Muscle of leg (tissue), 11 donors: Measurements from ENCODE around the gene ATP6V0A4. TPM values are rescaled to one million over a fixed set of nuclear protein-coding genes. Genes with fewer than 3 reads are reported as not detected.

Experiments used
- DNase-seq: peaks from one replicate; pipeline ENCODE4 v3.0.0; 2013
- H3K27ac ChIP-seq: one replicate; pipeline ENCODE4 v1.5.1; 2013; ENCODE audit warnings: mild to moderate bottlenecking, low read length, control low read depth
- H3K27me3 ChIP-seq: one replicate; pipeline ENCODE4 v1.6.1; 2013; ENCODE audit warnings: low read length; ENCODE audit not compliant: control insufficient read depth, insufficient read depth
- H3K36me3 ChIP-seq: one replicate; pipeline ENCODE4 v1.6.1; 2013; ENCODE audit warnings: low read length; ENCODE audit not compliant: control insufficient read depth, insufficient read depth
- H3K4me1 ChIP-seq: one replicate; pipeline ENCODE4 v1.6.1; 2013; ENCODE audit warnings: low read length; ENCODE audit not compliant: control insufficient read depth, insufficient read depth
- H3K4me3 ChIP-seq: one replicate; pipeline ENCODE4 v1.5.1; 2013; ENCODE audit warnings: low read length, control low read depth
- H3K9me3 ChIP-seq: replicated peaks from 2 replicates; pipeline ENCODE4 v1.6.1; 2013; ENCODE audit warnings: low read depth, low read length; ENCODE audit not compliant: control insufficient read depth
- WGBS: methylation state at CpG from one replicate; pipeline ENCODE4 v1.1.5; 2013; ENCODE audit warnings: missing lambda C conversion rate; ENCODE audit not compliant: insufficient coverage; 5-methylcytosine and 5-hydroxymethylcytosine counted together
- polyA plus RNA-seq, 8 donors: library from polyadenylated mRNA; unstranded; fragments of 120-200 nt; gene quantifications; one replicate each; pipeline versions ENCODE4 v1.2.1 to v1.2.3, GENCODE V29; 2013; ENCODE audit warnings: inconsistent platforms in 1 of 8, low replicate concordance in 1 of 8; ENCODE audit not compliant: insufficient read length in 8 of 8, insufficient read depth in 1 of 8
- total RNA-seq: library from RNA; stranded (reverse); fragments of 120-200 nt; gene quantifications from one replicate; pipeline ENCODE4 v1.2.4, GENCODE V29; 2013

ATP6V0A4 gene
- total and polyA plus RNA-seq, 9 donors = 0.04 to 0.18 (median 0.10) TPM; not detected in 1

GRCh38 chr7:138665669-138666140 is 132.3 kb downstream of the ATP6V0A4 start:
- no peak overlapping the region for H3K4me3 ChIP-seq
- H3K27ac ChIP-seq = no peak overlapping the region
- no peaks in the 10 kb centered on the region for H3K9me3 ChIP-seq
- 65% methylated on average over 2 of the region's 4 CpGs for WGBS
- peaks cover 4% of the 10 kb centered on the region for H3K27me3 ChIP-seq
- no peaks in the 10 kb centered on the region for H3K36me3 ChIP-seq
- no peak for DNase-seq
- H3K4me1 ChIP-seq = no peaks in the 10 kb centered on the region

GRCh38 chr7:138665249-138665648 is 132.7 kb downstream of the ATP6V0A4 start:
- DNase-seq = no peak
- Histone ChIP-seq H3K4me1 (no peaks in the 10 kb centered on the region), H3K36me3 (no peaks in the 10 kb centered on the region), H3K4me3 (no peak overlapping the region), H3K27ac (no peak overlapping the region), H3K9me3 (no peaks in the 10 kb centered on the region), H3K27me3 (peaks cover 4% of the 10 kb centered on the region)
- WGBS = 21% methylated on average over 2 of the region's 4 CpGs

DNA sequence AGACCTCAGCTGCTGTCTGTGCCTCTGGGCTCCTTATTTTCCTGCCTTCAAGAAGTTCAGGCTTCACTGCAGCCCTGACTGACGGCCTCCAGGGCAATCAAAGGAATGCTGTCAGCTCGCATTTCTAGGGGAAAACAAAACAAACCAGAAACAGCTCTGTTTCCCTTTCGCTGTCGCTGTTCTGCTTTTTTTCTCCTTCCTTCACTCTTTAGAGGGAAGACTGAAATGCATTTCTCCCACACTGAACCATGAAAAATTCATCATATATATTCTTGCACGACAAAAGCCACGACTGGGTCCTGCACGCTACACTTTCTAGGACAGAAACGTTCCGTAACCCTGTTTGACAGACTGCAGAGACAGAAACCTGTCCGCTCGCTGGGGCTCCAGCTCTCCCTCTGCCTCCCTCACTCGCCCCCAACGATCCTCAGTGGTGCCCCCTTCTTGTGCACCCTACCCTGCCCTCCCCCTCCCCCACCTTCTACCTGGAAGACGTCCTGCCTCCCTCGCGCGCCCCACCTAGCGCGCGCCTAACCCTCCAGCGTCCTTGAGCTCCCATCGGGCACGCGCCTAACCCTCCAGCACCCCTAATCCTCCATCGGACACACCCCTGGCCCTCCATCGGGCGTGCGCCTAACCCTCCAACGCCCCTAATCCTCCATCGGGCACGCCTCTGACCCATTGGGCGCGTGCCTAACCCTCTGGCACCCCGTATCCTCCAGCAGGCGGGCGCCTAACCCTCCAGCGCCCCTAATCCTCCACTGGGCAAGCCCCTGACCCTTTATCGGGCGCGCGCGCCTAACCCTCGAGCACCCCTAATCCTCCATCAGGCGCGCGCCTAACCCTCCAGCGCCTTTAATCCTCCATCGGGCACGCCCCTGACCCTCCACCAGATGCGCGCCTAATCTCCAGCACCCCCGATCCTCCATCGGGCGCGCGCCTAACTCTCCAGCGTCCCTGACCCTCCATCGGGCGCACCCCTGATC is 134.0 kb downstream of the ATP6V0A4 start:
- DNase-seq = peak; percentile 13
- peaks cover 4% of the 10 kb centered on the region for H3K27me3 ChIP-seq

DNA sequence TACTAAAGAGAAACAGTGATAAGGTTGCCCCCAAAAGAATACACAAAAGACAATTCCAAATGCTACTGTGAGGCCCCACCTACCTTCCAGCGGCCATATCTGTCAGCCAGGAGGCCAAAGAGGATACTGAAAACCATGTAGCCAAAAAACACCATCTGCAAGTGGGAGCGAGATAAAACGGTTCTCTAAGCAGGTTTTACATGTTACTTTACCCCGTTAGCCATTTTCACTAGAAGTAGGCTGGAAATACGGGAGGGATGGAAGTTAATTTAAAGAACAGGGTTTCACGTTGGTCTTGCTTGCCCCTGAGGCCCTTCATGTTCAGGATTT is 135.0 kb downstream of the ATP6V0A4 start:
- H3K36me3 ChIP-seq = no peaks in the 10 kb centered on the region
- 71% methylated on average over 3 of the region's 6 CpGs for WGBS
- peaks cover 4% of the 10 kb centered on the region for H3K27me3 ChIP-seq
- H3K27ac ChIP-seq = no peak overlapping the region
- no peaks in the 10 kb centered on the region for H3K4me1 ChIP-seq
- H3K9me3 ChIP-seq = no peaks in the 10 kb centered on the region
- no peak for DNase-seq
- no peak overlapping the region for H3K4me3 ChIP-seq

More for the DNA sequence above, 134.0 kb downstream of the ATP6V0A4 start:
- H3K27ac ChIP-seq = no peak overlapping the region
- H3K9me3 ChIP-seq = no peaks in the 10 kb centered on the region
- peak overlapping the region; percentile 39 for H3K4me3 ChIP-seq
- no peaks in the 10 kb centered on the region for H3K36me3 ChIP-seq
- 28% methylated on average over 59 of the region's 59 CpGs for WGBS
- no peaks in the 10 kb centered on the region for H3K4me1 ChIP-seq

GRCh38 chr7:138662076-138662990 is 135.7 kb downstream of the ATP6V0A4 start:
- DNase-seq = no peak
- Histone ChIP-seq H3K36me3 (no peaks in the 10 kb centered on the region), H3K27ac (no peak overlapping the region), H3K4me1 (no peaks in the 10 kb centered on the region), H3K4me3 (no peak overlapping the region), H3K9me3 (no peaks in the 10 kb centered on the region), H3K27me3 (peaks cover 4% of the 10 kb centered on the region)
- 56% methylated on average over 3 of the region's 5 CpGs for WGBS

DNA sequence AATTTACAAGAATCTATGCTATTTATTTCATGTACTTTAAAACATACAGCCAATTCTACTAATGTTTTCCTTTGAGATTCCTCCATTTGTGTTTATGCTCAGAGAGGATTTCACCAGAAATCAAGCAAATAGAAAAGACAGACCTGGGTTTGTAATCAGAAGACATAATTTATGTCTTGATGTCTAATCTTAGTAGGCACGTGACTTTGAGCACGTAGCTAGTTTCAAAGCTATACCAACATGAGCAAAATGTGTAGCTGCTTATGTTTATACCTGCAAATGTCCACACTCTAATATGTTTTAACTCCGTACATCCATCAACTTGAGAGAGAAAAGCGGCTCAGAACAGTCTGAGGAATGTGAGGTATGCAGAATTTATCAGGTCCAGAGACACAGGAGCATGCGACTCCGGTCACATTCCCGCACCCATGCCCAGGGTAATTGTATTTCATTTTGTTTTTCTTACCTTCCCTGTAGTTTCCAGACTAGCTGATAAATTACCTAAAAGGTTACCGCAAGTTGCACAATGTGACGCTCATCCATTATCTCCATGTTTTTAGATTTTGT is 136.8 kb downstream of the ATP6V0A4 start:
- no peaks in the 10 kb centered on the region for H3K9me3 ChIP-seq
- no peaks in the 10 kb centered on the region for H3K4me1 ChIP-seq
- WGBS = 83% methylated on average over 1 of the region's 9 CpGs
- peaks cover 4% of the 10 kb centered on the region for H3K27me3 ChIP-seq
- no peak overlapping the region for H3K27ac ChIP-seq
- no peaks in the 10 kb centered on the region for H3K36me3 ChIP-seq
- no peak overlapping the region for H3K4me3 ChIP-seq
- DNase-seq = no peak

GRCh38 chr7:138658889-138659288 is 139.1 kb downstream of the ATP6V0A4 start:
- no peak overlapping the region for H3K27ac ChIP-seq
- H3K36me3 ChIP-seq = no peaks in the 10 kb centered on the region
- H3K9me3 ChIP-seq = peaks cover 2% of the 10 kb centered on the region
- no peak for DNase-seq
- H3K27me3 ChIP-seq = no peaks in the 10 kb centered on the region
- 80% methylated on average over 2 of the region's 4 CpGs for WGBS
- no peak overlapping the region for H3K4me3 ChIP-seq
- H3K4me1 ChIP-seq = no peaks in the 10 kb centered on the region

- Histone ChIP-seq H3K36me3 (no peaks in the 10 kb centered on the region), H3K9me3 (peaks cover 2% of the 10 kb centered on the region), H3K27ac (no peak overlapping the region), H3K4me3 (no peak overlapping the region), H3K4me1 (no peaks in the 10 kb centered on the region), H3K27me3 (no peaks in the 10 kb centered on the region)
- DNase-seq = no peak
- WGBS = no CpG with 5 or more reads among the region's 4 CpGs
Observed at GRCh38 chr7:138657854-138658386, 140.1 kb downstream of the ATP6V0A4 start.

- Histone ChIP-seq H3K9me3 (peaks cover 2% of the 10 kb centered on the region), H3K27ac (no peak overlapping the region), H3K27me3 (no peaks in the 10 kb centered on the region), H3K4me1 (no peaks in the 10 kb centered on the region), H3K36me3 (no peaks in the 10 kb centered on the region), H3K4me3 (no peak overlapping the region)
- DNase-seq = no peak
- 100% methylated on average over 1 of the region's 2 CpGs for WGBS
Observed at GRCh38 chr7:138656952-138657351, 141.0 kb downstream of the ATP6V0A4 start.
